HL-60 (cell line): ENCODE results near the gene STK32B.

Experiments used
- DNase-seq, 2 experiments: peaks; one replicate each; pipeline ENCODE4 v3.0.0-alpha.2; 2010 to 2020; ENCODE audit warnings: low read depth in 1 of 2, low spot score in 1 of 2
- H3K27ac ChIP-seq: fragments of 250-450 bp; sonication (Bioruptor Pico); replicated peaks from 2 replicates; pipeline ENCODE4 v1.5.1; 2020; ENCODE audit warnings: mild to moderate bottlenecking, moderate library complexity
- H3K27me3 ChIP-seq: fragments of 250-450 bp; sonication (Bioruptor Pico); 2 replicates; pipeline ENCODE4 v1.5.1; 2021; ENCODE audit warnings: mild to moderate bottlenecking, moderate library complexity; ENCODE audit not compliant: insufficient read depth, poor library complexity, severe bottlenecking
- H3K4me3 ChIP-seq: replicated peaks from 2 replicates; pipeline ENCODE4 v1.5.1; 2011; ENCODE audit warnings: mild to moderate bottlenecking, control low read depth, low read length; ENCODE audit not compliant: insufficient read depth
- CTCF ChIP-seq: IDR thresholded peaks from one replicate; pipeline ENCODE4 v1.5.1; 2011; ENCODE audit warnings: low read length, control low read depth, inconsistent platforms; ENCODE audit not compliant: insufficient read depth
- GABPA ChIP-seq: IDR thresholded peaks from 2 replicates; pipeline ENCODE4 v1.6.1; 2012; ENCODE audit warnings: low read depth
- POLR2AphosphoS5 ChIP-seq: IDR thresholded peaks from 2 replicates; pipeline ENCODE4 v1.6.1; 2012; ENCODE audit warnings: low read depth
- REST ChIP-seq: IDR thresholded peaks from 2 replicates; pipeline ENCODE4 v1.6.1; 2012; ENCODE audit warnings: low read depth; ENCODE audit not compliant: insufficient replicate concordance
- SPI1 ChIP-seq: IDR thresholded peaks from 2 replicates; pipeline ENCODE4 v1.6.1; 2012; ENCODE audit warnings: low read depth, mild to moderate bottlenecking, borderline replicate concordance

Gene STK32B

GRCh38 chr4:5118994-5119835 lies 67.9 kb downstream of the STK32B start:
- no peak for DNase-seq
- H3K4me3 ChIP-seq = no peak overlapping the region
- H3K27ac ChIP-seq = no peak overlapping the region
- no peak for TF ChIP-seq POLR2AphosphoS5
- TF ChIP-seq SPI1 = no peak
- TF ChIP-seq GABPA = no peak
- TF ChIP-seq CTCF = no peak
- no peak for TF ChIP-seq REST
- H3K27me3 ChIP-seq = no peaks in the 10 kb centered on the region

- H3K4me3 ChIP-seq = no peak overlapping the region
- no peak for DNase-seq
Measured at GRCh38 chr4:5120067-5120466, 68.8 kb downstream of the STK32B start.

More at GRCh38 chr4:5120067-5120466, 68.8 kb downstream of the STK32B start:
- Histone ChIP-seq H3K27ac (no peak overlapping the region), H3K27me3 (no peaks in the 10 kb centered on the region)
- TF ChIP-seq REST (no peak), GABPA (no peak), CTCF (no peak), POLR2AphosphoS5 (no peak), SPI1 (no peak)
